Ishikawa (cell line): ENCODE results near the gene TBC1D22A.

Experiments
- CEBPB ChIP-seq: IDR thresholded peaks from 2 replicates; pipeline ENCODE4 v1.6.1; 2012
- FOXM1 ChIP-seq: IDR thresholded peaks from 2 replicates; pipeline ENCODE4 v1.6.1; 2012; ENCODE audit warnings: low read depth, borderline replicate concordance
- TAF1 ChIP-seq: IDR thresholded peaks from 2 replicates; pipeline ENCODE4 v1.6.1; 2012; ENCODE audit warnings: low read depth, mild to moderate bottlenecking
- YY1 ChIP-seq: IDR thresholded peaks from 2 replicates; pipeline ENCODE4 v1.6.1; 2012; ENCODE audit warnings: low read depth
- TF ChIP-seq, protein P1 (sequence below): IDR thresholded peaks from 2 replicates; pipeline ENCODE4 v1.6.1; 2012; ENCODE audit warnings: low read depth, mild to moderate bottlenecking

DNA sequence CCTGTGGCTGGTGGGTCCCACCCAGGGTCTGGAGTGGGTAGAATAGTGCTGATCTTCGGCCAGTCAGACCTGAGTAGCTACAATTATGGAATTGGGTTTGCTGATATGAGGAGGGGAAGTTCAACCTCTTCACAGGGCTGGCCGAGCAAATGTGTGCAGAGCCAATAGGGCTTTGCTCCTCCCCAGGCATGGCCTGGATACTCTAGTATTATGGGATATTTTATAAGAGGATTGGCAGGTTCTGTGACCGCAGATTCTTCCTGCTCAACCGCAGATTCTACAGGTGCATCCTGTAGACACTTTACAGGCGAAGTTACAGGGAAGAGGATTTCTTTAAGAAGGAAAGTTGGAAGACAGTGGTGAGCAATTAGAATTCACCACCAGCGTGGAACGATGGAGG lies 44.3 kb downstream of the TBC1D22A start:
- TF ChIP-seq CEBPB (no peak), YY1 (no peak), TAF1 (no peak), FOXM1 (no peak)
- TF ChIP-seq, protein P1, sequence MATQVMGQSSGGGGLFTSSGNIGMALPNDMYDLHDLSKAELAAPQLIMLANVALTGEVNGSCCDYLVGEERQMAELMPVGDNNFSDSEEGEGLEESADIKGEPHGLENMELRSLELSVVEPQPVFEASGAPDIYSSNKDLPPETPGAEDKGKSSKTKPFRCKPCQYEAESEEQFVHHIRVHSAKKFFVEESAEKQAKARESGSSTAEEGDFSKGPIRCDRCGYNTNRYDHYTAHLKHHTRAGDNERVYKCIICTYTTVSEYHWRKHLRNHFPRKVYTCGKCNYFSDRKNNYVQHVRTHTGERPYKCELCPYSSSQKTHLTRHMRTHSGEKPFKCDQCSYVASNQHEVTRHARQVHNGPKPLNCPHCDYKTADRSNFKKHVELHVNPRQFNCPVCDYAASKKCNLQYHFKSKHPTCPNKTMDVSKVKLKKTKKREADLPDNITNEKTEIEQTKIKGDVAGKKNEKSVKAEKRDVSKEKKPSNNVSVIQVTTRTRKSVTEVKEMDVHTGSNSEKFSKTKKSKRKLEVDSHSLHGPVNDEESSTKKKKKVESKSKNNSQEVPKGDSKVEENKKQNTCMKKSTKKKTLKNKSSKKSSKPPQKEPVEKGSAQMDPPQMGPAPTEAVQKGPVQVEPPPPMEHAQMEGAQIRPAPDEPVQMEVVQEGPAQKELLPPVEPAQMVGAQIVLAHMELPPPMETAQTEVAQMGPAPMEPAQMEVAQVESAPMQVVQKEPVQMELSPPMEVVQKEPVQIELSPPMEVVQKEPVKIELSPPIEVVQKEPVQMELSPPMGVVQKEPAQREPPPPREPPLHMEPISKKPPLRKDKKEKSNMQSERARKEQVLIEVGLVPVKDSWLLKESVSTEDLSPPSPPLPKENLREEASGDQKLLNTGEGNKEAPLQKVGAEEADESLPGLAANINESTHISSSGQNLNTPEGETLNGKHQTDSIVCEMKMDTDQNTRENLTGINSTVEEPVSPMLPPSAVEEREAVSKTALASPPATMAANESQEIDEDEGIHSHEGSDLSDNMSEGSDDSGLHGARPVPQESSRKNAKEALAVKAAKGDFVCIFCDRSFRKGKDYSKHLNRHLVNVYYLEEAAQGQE, result no peak
